ENCODE data around the gene COL18A1. TPM values are rescaled to one million over a fixed set of nuclear protein-coding genes. Genes with fewer than 3 reads are reported as not detected.

COL18A1 gene
- polyA plus RNA-seq, 1 of the 3 experiments (the other 2 are of a cell fraction): 118 TPM

- 100% methylated on average over 1 of the region's 12 CpGs for WGBS (ENCODE audit: low lambda C conversion rate)
- Histone ChIP-seq H3K9me3 (no peaks in the 10 kb centered on the region), H3K79me2 (ENCODE audit: insufficient read depth) (no peaks in the 10 kb centered on the region), H3K4me2 (no peak overlapping the region), H3K9ac (no peak overlapping the region), H3K4me1 (ENCODE audit: control insufficient read depth in 1 of 2, insufficient read depth in 2 of 2, low read depth in 1 of 2, low read length in 1 of 2) (peaks cover 0 to 14% of the 10 kb centered on the region in 2 experiments; a peak in 1 of 4 replicates), H3K36me3 (replicated peaks in 1 of 2; ENCODE audit: control insufficient read depth in 1 of 2, insufficient read depth in 2 of 2, low read length in 1 of 2) (peaks cover 7 to 12% of the 10 kb centered on the region in 2 experiments), H3F3A (replicated peaks; ENCODE audit: insufficient read depth) (no peaks in the 10 kb centered on the region), H2AFZ (ENCODE audit: low read depth) (no peak overlapping the region), H3K4me3 (ENCODE audit: low read depth in 2 of 2, low read length in 1 of 2) (no peak overlapping the region), H3K9me2 (no peaks in the 10 kb centered on the region), H4K20me1 (ENCODE audit: insufficient read depth) (no peaks in the 10 kb centered on the region), H3K27me3 (ENCODE audit: insufficient read depth) (no peaks in the 10 kb centered on the region), H3K27ac (ENCODE audit: low read depth in 2 of 2, low read length in 1 of 2) (no peak overlapping the region)
- TF ChIP-seq MXI1 (IDR thresholded peaks at IDR 0.05; ENCODE audit: low read depth, low read length): no peak
- TF ChIP-seq, protein P1, sequence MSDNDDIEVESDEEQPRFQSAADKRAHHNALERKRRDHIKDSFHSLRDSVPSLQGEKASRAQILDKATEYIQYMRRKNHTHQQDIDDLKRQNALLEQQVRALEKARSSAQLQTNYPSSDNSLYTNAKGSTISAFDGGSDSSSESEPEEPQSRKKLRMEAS (IDR thresholded peaks at IDR 0.05; ENCODE audit: low read depth): no peak
- TF ChIP-seq YY1 (IDR thresholded peaks at IDR 0.05; ENCODE audit: low read depth): no peak
- TF ChIP-seq CHD2 (IDR thresholded peaks at IDR 0.05; ENCODE audit: low read length, partially characterized antibody): no peak
- no peak for TF ChIP-seq RFX5 (IDR thresholded peaks at IDR 0.05; ENCODE audit: low read length)
- no peak for TF ChIP-seq FOXM1 (IDR thresholded peaks at IDR 0.05; ENCODE audit: low read depth)
- CTCF ChIA-PET: interaction anchor here (1.0 to 1.7 kb wide), 2 partner anchors 8 to 23 kb away, joined by 3 to 4 read pairs; no protein-coding TSS in a partner anchor
- DNase-seq: no peak
- POLR2A ChIA-PET: no interaction called here
Measured at GRCh38 chr21:45533361-45533845, 128.4 kb downstream of the COL18A1 start.

DNA sequence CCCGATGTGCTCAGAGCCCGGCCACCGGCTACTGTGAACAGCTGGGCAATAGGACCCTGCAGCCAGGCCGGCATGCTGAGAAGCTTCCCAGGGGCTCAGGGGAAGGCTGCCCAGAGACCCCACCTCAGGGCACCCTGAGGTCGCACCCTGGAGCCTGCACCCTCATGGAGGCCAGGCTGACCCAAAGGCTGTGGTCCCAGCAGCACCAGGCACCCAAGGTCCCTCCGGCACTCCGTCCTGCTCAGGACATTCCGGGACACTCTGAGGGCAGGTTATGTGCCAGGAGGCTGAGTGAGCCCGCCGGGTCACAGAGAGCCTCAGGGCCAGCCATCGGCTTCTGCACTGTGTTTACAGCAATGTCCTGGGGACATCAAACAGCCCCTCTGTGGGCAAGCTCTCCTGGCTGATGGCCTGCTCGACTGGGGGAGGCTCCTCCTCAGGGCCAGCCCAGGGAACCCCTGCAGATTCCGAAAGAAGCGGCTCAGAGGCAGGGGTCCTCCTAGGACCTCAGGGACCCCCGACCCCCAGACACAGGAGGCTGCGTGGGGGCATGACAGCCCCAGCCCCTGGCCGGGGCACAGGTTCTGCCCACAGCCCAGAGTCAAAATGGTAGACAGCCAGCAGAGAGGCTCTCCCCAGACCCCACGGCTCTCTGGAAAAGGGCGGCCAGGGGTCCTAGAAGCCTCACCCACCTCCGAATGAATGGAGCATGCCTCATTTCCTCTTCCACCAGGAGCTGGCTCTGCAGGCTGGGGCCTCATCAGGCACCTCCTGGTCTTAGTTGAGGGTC is 129.1 kb downstream of the COL18A1 start:
- Histone ChIP-seq H3K4me2 (no peak overlapping the region), H4K20me1 (ENCODE audit: insufficient read depth) (no peaks in the 10 kb centered on the region), H3K9me2 (no peaks in the 10 kb centered on the region), H3K27me3 (ENCODE audit: insufficient read depth) (no peaks in the 10 kb centered on the region), H3K9me3 (no peaks in the 10 kb centered on the region), H3F3A (replicated peaks; ENCODE audit: insufficient read depth) (no peaks in the 10 kb centered on the region), H3K79me2 (ENCODE audit: insufficient read depth) (no peaks in the 10 kb centered on the region), H3K4me1 (ENCODE audit: control insufficient read depth in 1 of 2, insufficient read depth in 2 of 2, low read depth in 1 of 2, low read length in 1 of 2) (peaks cover 0 to 18% of the 10 kb centered on the region in 2 experiments; a peak in 1 of 4 replicates), H2AFZ (ENCODE audit: low read depth) (no peak overlapping the region), H3K36me3 (replicated peaks in 1 of 2; ENCODE audit: control insufficient read depth in 1 of 2, insufficient read depth in 2 of 2, low read length in 1 of 2) (peaks cover 7 to 15% of the 10 kb centered on the region in 2 experiments), H3K9ac (no peak overlapping the region), H3K27ac (ENCODE audit: low read depth in 2 of 2, low read length in 1 of 2) (no peak overlapping the region), H3K4me3 (ENCODE audit: low read depth in 2 of 2, low read length in 1 of 2) (no peak overlapping the region)
- TF ChIP-seq USF2 (IDR thresholded peaks at IDR 0.05; ENCODE audit: borderline replicate concordance, low read depth, low read length) (no peak), GATA2 (CRISPR knock-in tag; IDR thresholded peaks at IDR 0.05) (no peak), FOSL2 (IDR thresholded peaks at IDR 0.05; ENCODE audit: borderline replicate concordance, low read depth) (no peak), NFIC (IDR thresholded peaks at IDR 0.05; ENCODE audit: borderline replicate concordance) (no peak), IRF3 (IDR thresholded peaks at IDR 0.05; ENCODE audit: low read depth, low read length) (no peak), NRF1 (IDR thresholded peaks at IDR 0.05; ENCODE audit: low read depth, low read length) (no peak), JUND (IDR thresholded peaks at IDR 0.05) (no peak), USF1 (IDR thresholded peaks at IDR 0.05; ENCODE audit: borderline replicate concordance, low read depth) (no peak), RFX5 (IDR thresholded peaks at IDR 0.05; ENCODE audit: low read length) (no peak), RCOR1 (IDR thresholded peaks at IDR 0.05; ENCODE audit: low read length) (no peak), ELF1 (IDR thresholded peaks at IDR 0.05) (no peak), TCF12 (IDR thresholded peaks at IDR 0.05) (no peak), PBX3 (IDR thresholded peaks at IDR 0.05) (no peak)
- TF ChIP-seq, protein P2, sequence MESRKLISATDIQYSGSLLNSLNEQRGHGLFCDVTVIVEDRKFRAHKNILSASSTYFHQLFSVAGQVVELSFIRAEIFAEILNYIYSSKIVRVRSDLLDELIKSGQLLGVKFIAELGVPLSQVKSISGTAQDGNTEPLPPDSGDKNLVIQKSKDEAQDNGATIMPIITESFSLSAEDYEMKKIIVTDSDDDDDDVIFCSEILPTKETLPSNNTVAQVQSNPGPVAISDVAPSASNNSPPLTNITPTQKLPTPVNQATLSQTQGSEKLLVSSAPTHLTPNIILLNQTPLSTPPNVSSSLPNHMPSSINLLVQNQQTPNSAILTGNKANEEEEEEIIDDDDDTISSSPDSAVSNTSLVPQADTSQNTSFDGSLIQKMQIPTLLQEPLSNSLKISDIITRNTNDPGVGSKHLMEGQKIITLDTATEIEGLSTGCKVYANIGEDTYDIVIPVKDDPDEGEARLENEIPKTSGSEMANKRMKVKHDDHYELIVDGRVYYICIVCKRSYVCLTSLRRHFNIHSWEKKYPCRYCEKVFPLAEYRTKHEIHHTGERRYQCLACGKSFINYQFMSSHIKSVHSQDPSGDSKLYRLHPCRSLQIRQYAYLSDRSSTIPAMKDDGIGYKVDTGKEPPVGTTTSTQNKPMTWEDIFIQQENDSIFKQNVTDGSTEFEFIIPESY (IDR thresholded peaks at IDR 0.05; ENCODE audit: borderline replicate concordance, low read depth): no peak
- TF ChIP-seq, protein P1 (IDR thresholded peaks at IDR 0.05; ENCODE audit: low read depth): no peak
- DNase-seq: no peak
- 92% methylated on average over 6 of the region's 20 CpGs for WGBS (ENCODE audit: low lambda C conversion rate)
- CTCF ChIA-PET: interaction anchor here (1.0 to 1.7 kb wide), 3 partner anchors 17 to 343 kb away, joined by 3 to 4 read pairs (median 3); no protein-coding TSS in a partner anchor
- POLR2A ChIA-PET: no interaction called here
